HG02885 (cell line): ENCODE data around the gene UFD1.
A peak's percentile ranks its signal among the peaks of the same experiment; 100 is the strongest.

ENCODE experiments used
- ATAC-seq: cut with Tn5 transposase; IDR thresholded peaks from one replicate; pipeline ENCODE4 v1.9.1; 2021; ENCODE audit warnings: mild to moderate bottlenecking; ENCODE audit not compliant: unreplicated experiment, poor library complexity

UFD1 gene, protein sequence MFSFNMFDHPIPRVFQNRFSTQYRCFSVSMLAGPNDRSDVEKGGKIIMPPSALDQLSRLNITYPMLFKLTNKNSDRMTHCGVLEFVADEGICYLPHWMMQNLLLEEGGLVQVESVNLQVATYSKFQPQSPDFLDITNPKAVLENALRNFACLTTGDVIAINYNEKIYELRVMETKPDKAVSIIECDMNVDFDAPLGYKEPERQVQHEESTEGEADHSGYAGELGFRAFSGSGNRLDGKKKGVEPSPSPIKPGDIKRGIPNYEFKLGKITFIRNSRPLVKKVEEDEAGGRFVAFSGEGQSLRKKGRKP

DNA sequence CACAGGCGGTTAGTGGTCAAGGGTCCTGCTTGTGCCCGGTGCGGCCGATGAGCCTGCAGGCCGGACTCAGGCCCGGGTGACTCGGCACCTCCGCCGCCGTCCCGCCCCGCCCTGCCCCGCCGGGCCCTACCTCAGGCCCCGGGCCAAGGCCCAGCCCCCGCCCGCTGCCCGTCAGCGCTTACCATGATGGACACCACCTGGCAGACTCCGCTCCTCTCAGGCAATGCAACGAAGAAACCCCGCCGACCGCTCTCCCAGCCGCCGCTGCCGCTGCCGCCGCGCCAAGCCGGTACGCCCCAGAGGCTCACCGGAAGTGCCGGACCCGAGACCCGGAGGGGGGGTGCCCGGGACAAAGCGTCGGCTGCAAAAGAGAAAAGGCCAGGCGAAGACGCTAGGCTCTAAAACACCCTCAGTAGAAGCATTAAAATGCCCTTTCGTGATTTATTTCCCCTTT, at the start of gene UFD1:
UFD1 (minus strand) TSS at position 293 of the 454 bp plus-strand sequence; CDS start at position 185, 108 bp downstream.
- peak; percentile 55 for ATAC-seq

DNA sequence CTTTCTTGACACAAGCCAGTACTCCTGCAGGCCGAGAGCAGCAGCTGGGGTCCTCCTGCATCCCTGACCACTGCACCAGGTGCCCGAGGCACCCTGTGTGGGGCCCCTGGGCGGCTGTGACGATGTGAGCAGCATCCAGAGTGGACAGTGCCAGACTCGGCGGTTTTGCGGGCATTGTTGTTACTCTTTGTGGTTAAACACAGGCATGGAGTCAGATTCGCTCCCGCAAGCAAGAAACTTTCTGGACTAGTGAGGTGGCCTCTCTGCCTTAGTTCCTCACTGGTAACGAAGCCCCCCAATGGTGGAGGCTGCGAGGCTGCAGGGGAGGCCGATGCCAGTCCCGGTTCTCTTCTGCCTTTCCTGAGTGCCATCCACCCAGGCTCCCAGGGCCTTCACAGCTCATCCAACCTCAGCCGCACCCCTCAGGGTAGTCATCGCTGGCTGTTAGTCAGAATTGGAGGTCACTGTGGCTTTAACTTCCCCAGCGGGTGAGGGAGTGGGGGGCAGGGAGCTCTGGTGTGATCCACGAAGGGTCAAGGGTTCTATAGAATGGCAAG, 48.9 kb upstream of the UFD1 start:
- no peak for ATAC-seq

DNA sequence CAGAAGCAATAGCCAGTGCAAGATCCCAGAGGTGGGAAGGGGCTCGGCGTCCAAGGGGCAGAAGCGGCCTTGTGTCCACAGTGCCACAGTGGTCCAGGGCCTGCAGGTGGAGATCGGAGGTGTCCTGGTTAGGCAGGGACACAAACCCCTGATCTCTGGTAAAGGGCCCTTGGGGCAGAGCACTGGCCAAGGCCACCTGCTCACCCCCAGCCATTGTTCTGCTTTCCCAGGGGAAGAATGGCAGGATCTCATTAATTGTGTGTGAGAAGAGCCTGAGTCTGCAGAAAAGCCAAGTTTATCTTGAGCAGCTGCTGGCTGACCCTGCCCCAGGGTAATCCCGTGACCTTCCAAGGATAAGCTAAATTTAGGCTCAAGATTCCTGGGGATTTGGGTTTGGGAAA, 48.3 kb upstream of the UFD1 start:
- no peak for ATAC-seq

DNA sequence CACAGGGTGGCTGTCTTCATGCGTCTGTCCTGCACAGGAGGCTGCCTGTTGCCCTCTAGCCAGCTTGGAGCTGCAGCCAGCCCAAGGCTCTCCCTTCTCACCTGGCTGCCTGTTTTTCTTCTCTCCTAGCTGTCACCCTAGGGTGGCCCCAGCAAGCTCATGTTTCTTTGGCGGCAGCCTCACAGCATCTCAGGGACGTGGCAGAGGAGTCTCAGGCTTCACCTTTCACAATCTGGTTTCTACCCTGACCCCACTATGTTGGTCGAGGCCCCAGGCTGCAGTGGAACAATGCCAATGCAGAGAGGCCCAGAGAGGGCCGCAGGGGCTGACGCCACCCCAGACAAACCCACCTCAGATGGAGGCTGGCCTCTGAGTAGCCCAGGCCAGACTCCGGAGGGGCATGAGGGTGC, 47.7 kb upstream of the UFD1 start:
- ATAC-seq, result no peak

DNA sequence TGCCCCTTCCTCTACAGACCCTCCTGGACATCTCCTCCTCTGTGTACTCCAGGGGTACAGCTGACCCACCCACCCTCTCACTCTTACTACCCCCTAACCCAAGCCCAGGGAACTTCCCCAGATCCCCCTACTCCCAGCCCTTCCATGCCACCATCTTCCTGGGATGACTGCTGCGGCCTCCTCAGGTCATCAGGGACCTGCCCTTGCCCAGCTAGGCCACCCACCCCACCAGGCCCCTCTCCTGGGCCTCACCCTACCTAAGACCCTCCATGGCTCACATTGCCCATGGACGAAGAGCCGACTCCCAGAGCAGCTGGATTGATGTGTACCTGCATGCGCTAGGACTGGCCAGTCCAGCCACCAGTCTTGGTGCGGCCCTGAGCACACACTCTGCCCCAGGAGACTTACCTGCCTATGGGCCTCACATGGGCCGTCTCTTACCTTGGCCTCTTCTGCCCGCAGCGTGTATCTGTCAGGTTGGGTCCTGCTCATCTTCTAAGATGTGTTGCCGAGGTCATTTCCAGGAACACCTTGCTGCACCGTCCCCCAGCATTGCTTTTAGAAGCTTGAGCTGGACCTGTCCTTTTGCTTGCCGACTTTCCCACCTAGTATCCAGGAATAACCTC, 47.2 kb upstream of the UFD1 start:
- ATAC-seq, result no peak

DNA sequence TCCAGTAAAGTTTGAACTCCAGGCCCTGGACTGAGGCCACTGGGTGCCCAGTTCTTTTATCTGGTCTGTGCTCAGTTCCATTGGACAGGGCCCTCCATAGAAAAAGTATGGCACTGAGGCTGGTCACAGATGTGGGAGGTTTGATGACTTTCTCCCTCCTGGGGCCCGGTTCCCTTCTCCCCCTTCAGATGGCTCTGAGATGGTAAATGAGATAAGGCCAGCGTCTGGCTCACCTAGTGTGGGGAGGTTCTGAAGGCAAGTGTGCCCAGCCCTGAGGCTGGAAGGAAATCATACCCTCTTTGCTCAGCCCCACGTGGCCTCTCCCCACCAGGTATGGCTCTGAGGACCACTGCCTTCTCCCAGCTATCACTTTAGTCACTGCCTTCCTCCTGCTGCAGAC, 46.7 kb upstream of the UFD1 start:
- no peak for ATAC-seq

DNA sequence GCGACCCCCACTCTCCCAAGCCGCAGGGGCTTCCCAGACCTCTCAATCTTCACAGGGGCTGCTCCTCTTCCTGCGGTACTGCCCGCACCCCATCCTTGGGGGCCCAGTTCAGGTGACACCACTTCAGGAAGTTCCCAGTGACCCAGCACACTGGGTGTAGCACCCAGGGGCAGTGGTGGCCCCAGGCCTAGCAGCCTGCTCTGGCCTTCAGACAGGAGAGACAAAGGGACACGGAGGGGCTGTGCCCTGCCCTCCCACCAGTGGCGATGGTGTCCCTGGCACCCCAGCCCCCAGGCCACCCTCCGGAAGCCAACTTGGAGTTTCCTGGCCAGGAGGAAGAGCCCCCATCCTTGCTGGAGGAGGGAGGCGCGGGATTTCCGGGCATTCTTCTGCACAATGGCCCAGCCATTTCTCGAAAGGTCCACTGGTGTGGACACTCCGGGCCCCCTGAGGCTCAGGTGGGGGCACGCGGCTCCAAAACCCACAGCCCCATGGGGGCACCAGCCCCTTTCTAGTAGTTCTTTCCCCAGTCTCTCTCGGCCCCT, 46.2 kb upstream of the UFD1 start:
- ATAC-seq, result no peak

DNA sequence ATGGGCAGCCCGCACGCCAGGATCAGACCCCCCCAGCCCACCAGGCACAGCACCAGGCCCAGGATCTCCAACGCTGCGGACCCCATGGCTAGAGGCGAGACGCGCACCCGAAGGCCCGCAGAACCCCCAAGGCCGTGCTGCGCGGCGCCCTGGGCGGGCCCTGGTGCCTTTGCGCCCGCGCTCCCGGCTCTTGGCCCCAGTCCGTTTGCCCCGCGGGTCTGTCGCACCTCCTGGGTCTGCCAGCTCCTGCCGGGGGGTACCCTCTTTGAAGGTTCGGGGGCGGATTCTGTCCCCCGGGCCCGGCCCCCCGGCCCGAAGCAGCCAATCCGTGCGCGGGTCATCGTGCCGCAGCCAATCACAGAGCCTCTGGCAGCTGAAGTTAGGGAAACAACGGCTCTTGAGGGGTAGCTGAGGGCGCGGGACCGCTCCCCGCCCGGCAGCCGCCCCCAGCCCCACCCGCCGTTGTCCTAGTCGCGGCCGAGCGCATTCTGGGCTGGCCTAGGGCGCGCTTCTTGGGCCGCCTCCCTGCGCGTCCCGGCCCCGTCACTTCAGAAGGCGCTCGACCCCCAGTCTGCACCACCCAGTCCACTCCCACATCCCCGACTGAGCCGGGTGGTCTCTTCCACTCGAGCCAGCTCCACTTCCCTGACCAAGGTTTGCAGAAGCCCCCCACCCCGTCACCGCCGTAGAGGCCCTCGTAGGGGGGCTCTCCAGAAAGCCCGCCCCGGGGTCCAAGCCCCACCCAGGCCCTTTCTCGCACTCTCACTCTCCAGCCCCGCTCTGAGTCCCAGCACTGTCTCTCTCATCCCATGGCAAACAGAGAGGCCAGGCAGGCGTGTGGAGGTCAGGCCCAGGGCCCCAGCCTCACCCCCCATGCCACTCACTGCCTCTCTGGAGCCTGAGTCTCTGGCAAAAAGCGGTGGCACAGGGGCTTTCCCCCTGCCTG, 45.5 kb upstream of the UFD1 start, which contains the start of gene CLDN5:
CLDN5 (minus strand) TSS at position 241 of the 946 bp plus-strand sequence; CDS start at position 86, 155 bp downstream.
- no peak for ATAC-seq

DNA sequence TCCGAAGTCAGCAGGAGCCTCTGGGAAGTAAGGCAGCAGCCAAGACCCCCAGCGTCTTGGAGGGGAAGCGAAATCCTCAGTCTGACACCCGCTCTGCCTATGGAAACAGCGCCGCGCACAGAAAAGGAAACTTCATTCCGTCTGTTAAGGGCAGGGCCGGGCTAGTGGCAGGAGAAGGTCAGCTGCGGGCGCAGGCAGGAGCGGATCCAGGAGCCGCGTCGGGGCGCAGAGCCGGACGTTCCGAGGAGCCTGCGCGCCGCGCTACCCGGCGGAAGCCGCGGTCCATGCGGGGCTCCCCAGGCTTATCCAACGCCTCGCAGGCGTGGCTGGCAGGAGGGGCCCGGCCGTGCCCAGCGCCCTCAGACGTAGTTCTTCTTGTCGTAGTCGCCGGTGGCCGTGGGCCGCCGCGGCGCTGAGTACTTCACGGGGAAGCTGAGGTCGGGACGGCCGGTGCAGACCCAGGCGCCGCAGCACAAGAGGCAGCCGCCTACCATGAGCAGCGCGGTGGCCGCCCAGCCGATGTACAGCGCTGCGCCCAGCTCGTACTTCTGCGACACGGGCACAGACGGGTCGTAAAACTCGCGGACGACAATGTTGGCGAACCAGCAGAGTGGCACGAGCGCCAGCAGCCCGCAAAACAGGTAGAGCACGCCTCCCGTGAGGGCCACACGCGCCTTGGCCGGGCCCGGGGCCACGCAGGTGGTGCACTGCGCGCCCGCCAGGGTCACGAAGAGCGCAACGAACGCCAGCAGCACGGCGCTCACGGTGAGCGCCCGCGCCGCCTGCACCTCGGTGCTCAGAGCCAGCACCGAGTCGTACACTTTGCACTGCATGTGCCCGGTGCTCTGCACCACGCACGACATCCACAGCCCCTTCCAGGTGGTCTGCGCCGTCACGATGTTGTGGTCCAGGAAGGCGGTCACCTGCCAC, 44.5 kb upstream of the UFD1 start:
- ATAC-seq, result no peak

DNA sequence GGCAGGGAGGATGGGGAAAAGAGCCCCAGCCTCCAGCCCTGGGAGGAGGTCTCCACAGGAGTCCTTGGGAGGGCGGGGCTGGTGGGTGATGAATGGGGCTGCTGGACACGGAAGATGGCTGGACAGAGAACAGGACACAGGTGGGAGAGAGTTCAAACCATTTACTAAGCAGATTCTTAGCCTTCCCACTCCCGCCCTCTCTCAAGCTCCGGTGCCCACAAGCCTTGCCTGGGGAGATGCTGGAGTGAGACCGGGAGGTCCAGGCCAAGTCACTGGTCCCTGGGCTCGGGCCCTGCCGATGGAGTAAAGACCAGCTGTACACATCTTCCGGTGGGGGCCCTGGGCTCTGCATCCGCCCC, 43.9 kb upstream of the UFD1 start:
- ATAC-seq, result no peak

DNA sequence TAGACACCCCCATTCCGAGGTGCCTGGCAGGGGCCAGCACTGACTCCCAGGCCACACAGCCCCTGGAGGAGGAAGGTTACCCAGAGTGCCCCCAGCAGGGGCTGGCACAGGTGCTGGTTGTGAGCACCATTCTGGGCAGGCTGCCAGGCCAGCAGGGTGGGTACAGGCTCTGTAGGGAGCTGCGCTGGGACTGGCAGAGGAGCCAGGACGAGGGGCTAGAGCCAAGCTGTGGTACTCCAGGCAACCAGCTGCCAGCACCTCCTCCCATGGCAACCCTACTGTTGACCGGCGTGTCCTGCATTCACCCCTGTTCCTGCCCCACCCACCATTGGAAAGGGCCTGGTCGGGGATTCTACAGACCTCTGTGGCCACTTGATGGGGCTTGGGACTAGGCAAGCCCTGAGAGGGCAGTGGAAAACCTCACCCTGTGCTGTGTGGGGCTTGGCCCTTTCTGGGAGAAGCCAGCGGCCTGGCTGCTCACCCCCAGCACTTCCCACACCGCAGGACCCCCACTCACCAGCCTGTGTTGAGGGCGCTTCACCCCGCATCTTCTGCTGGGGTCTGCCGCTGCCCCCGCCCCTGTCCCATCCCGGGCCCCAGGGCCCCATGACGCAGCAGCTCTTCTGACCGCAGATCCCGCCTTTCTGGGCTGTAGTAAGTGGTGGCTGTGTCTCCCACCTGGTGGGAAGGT, 43.3 kb upstream of the UFD1 start:
- no peak for ATAC-seq

DNA sequence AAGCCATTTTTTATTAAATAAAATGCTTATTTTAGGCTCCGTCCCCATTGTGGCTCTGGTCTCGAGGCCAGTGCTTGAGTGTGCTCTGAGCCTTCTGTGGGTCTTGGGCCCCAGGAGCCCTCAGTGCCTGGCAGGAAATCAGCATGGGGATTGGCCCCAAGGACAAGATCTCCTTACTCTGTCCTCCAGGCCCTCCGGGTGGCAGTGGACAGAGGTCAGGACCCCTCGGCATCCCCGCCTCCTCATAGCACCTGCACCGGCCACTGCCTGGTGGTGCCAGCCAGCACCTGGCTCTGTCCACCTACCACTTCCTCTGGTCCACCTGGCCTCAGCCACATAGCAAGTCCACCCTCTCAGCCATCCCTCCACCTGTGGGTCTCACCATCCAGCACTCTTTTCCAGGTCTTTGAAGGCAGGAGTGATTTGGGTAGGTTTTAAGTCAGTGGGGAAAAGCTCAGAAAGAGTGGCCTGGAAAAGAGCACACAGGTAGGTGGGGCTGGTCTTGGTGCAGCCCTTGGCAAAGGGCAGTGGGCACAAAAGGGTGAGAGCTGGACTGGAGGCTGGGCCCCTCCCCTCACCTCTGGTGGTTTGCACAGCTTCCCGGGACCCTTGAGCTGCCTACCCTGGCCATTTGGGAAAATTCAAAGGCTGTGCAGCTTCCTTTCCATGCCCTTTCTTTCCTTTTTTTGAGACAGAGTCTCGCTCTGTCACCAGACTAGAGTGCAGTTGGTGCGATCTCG, 41.7 kb upstream of the UFD1 start:
- ATAC-seq, result no peak

DNA sequence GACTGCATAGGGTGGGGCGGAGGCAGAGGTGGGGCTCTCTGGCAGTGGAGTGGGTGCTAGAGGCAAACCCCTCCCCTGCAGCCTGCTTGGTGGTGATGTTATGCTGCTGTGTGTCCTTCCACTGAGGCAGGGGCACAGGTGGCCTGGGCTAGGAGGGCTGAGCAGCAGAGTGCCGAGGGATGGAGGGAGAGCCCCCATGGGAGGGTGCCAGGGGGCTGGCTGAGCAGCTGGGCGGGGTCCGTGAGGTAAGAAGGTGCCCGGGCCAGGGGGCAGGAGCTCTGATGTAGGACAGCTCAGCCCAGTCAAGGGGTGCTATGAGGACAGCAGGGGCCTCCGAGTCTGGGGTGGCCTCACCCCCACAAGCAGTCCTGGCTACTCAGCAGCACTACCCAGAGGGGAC, 41.0 kb upstream of the UFD1 start:
- ATAC-seq, result no peak

DNA sequence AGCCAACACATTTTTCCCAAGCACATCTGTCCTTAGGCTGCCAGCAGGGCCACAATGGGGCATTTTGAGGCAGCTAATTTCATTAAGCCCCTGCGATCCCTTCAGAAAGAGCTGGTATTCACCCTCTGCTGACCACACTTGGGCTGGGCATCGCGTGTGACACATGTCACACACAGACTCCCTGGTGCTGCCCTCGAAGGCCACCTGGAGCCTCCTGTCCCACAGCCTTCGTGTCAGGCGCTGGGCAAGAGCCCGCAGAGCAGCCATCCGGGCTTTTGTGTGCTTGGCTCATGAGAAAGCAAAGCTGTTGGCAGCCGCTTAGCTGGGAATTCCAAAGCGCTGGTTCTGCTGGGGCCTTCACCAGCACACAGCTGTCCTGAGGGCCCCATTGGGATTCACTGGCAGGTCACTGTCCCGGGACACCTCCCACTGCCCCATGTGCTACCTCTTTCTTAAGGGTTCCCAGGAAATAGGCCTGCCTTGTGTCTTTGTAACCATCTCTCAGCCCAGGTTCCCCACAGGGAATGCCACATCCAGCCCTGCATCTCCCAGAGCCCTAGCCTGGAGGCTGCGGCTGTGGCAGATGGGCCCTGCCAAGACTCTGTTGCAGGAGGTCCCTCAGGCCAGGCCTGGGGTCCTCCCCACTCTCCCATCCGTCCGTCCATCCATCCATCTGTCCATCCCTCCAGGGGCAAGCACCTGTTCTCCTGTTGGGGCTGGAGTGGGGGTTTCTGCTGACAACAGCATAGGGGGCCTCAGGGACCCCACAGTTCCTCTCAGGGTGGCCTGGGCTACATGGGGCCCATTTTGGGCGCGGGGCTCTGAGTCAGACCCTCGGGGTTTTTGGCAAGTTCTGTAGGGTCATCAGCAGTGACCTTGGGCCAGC, 40.3 kb upstream of the UFD1 start:
- no peak for ATAC-seq

DNA sequence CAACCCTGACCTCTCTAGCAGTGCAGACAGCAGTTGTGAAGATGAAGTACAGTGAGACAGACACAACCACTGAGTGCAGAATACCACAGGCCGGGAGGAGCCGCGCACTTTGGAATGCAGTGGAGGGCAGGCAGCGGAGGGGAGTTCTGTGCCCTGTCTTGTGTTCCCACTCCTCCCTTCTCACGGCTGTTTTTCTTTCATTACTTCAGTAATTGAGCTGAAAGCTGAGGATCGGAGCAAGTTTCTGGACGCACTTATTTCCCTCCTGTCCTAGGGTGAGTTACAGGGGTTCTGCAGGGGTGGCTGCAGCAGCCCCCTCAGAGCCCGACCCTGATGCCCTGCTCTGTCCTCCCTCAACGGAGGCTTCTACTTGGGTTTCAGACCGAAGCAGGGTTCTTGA, 39.6 kb upstream of the UFD1 start:
- ATAC-seq, result no peak

DNA sequence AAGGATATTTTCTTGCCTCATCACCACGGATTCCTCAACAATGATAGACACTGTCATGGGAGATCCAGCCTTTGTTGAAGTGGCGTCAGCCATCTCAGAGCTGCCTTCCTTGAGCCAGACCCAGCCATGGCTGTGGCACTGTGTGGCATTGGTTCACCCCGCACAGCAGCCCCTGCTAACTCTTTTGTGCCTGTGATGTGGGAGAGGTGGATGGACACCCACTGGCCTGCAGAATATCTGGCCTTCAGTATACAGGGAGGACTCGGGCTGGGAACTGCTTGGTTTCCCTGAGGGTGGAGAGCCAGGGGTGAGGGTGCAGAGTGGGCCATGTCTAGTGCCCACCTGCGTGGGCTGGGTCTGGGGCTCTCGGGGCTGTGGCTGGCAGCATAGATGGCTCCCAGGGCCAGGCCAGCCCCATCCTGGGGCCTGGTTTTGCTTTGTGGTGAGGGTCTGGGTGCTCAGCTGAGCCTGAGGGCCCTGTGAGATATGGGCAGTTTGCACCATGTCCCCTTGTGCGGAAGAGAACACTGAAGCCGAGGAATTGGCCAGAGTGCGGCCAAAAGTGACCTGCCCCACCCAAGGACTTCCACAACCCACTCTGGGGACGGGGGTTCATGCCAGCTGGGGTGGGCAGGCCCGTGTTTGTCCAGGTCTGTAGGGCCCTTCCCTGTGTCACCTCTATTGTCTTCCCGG, 39.1 kb upstream of the UFD1 start:
- no peak for ATAC-seq

DNA sequence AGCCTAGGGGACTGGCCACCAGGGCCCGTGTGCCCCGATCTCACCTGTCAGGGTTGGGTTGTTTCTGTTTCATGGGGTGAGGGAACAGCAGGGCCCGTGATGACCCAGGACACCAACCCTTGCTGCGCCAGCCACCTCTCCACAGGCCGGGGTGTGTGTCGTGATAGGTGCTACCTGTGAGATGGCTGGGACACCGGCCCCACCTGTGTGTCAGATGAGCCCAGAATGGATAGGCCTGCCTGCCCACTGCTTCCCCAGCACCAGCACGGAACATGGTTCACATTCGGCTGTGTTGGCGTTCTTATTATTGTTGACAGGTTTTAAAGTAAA, 38.1 kb upstream of the UFD1 start:
- ATAC-seq, result no peak
